K562 (cell line): Measurements from ENCODE around the gene FOXP3. TPM values are rescaled to one million over a fixed set of nuclear protein-coding genes. Genes with fewer than 3 reads are reported as not detected.

ENCODE experiments used
- ATAC-seq: fragments of 200-7000 bp; cut with Tn5 transposase; 3 replicates; pipeline ENCODE4 v1.9.1; 2020; ENCODE audit warnings: moderate library complexity
- BruUV-seq: library from RNA; stranded (reverse); fragments of 400-500 nt; replicated peaks from 2 replicates; lab custom pipeline; 2021; lab: Mats Ljungman, UMichigan
- CTCF ChIA-PET: fragments of 300-600 bp; formaldehyde crosslinking; extraction: SDS; loops from one replicate; lab custom pipeline; 2021; ENCODE audit warnings: low intra/inter-chr PET ratio; lab: Yijun Ruan, JAX
- POLR2A ChIA-PET: fragments of 300-600, 350-650 bp; sonication (Branson Sonifier 250); formaldehyde crosslinking; extraction: SDS; loops from one replicate; lab custom pipeline; 2021; ENCODE audit warnings: antibody characterized with exemption, inconsistent platforms; lab: Yijun Ruan, JAX
- DNase-seq, 4 experiments: peaks; one replicate each; pipeline versions ENCODE4 v3.0.0 to v3.0.0-alpha.2; 2011 to 2018; ENCODE audit warnings: low spot score in 3 of 4, mixed read lengths in 3 of 4; ENCODE audit errors: extremely low read depth in 1 of 4
- FAIRE-seq: peaks from 2 replicates; lab custom pipeline; 2011; peaks lifted over from hg19 to GRCh38; lab: Jason Lieb, UNC
- H2AFZ ChIP-seq: 2 replicates; pipeline ENCODE4 v1.6.0; 2011; ENCODE audit warnings: low read depth, low read length, control low read depth, inconsistent platforms
- H3K27ac ChIP-seq: fragments of 200-600 bp; 3 replicates; pipeline ENCODE4 v1.8.0; 2011; ENCODE audit warnings: low read depth, mild to moderate bottlenecking, control low read depth, inconsistent platforms, low read length, moderate library complexity, mixed read lengths; ENCODE audit errors: extremely low read depth
- H3K27me3 ChIP-seq, 2 experiments: fragments of 300-600 bp in 1 of 2; 2 replicates in 1 of 2; 3 replicates in 1 of 2; pipeline versions ENCODE4 v1.6.0 to v1.8.0; 2011; ENCODE audit warnings: inconsistent platforms in 2 of 2, low read length in 2 of 2, mild to moderate bottlenecking in 1 of 2, mixed read lengths in 1 of 2, moderate library complexity in 1 of 2; ENCODE audit not compliant: control insufficient read depth in 2 of 2, insufficient read depth in 2 of 2
- H3K36me3 ChIP-seq: fragments of 300-600 bp; 3 replicates; pipeline ENCODE4 v1.8.0; 2011; ENCODE audit warnings: mild to moderate bottlenecking, low read length, inconsistent platforms; ENCODE audit not compliant: control insufficient read depth, insufficient read depth
- H3K4me1 ChIP-seq, 2 experiments: fragments of 200-600 bp in 1 of 2; replicated peaks in 1 of 2; 2 replicates in 1 of 2; 3 replicates in 1 of 2; pipeline versions ENCODE4 v1.5.1 to v1.8.0; 2011; ENCODE audit warnings: inconsistent platforms in 2 of 2, low read length in 2 of 2, mild to moderate bottlenecking in 1 of 2, mixed read lengths in 1 of 2, moderate library complexity in 1 of 2; ENCODE audit not compliant: control insufficient read depth in 2 of 2, insufficient read depth in 2 of 2
- H3K4me2 ChIP-seq: 2 replicates; pipeline ENCODE4 v1.6.1; 2011; ENCODE audit warnings: low read length, control low read depth, inconsistent platforms, mixed read lengths; ENCODE audit not compliant: insufficient read depth
- H3K4me3 ChIP-seq: fragments of 200-600 bp; sonication (generic), shearing (Covaris generic); 2 replicates; pipeline ENCODE4 v1.5.1; 2016; ENCODE audit warnings: control low read depth, inconsistent platforms
- H3K79me2 ChIP-seq: fragments of 200-600 bp; 3 replicates; pipeline ENCODE4 v1.8.0; 2011; ENCODE audit warnings: low read length, inconsistent platforms; ENCODE audit not compliant: control insufficient read depth, insufficient read depth
- H3K9ac ChIP-seq, 2 experiments: 2 replicates each; pipeline versions ENCODE4 v1.6.0 to v1.6.1; 2011; ENCODE audit warnings: low read depth in 2 of 2, low read length in 2 of 2, control low read depth in 1 of 2, inconsistent platforms in 1 of 2, mild to moderate bottlenecking in 1 of 2, mixed read lengths in 1 of 2; ENCODE audit not compliant: insufficient read depth in 1 of 2
- H3K9me1 ChIP-seq: one replicate; pipeline ENCODE4 v1.6.0; 2011; ENCODE audit warnings: inconsistent platforms, mild to moderate bottlenecking, low read length, moderate library complexity; ENCODE audit not compliant: control insufficient read depth, insufficient read depth
- H3K9me3 ChIP-seq: replicated peaks from 2 replicates; pipeline ENCODE4 v1.5.1; 2011; ENCODE audit warnings: low read depth, low read length, inconsistent platforms; ENCODE audit not compliant: control insufficient read depth, insufficient read depth
- H4K20me1 ChIP-seq: replicated peaks from 2 replicates; pipeline ENCODE4 v1.6.1; 2011; ENCODE audit warnings: low read length, inconsistent platforms, mixed read lengths; ENCODE audit not compliant: control insufficient read depth, insufficient read depth
- ARNT ChIP-seq, 2 experiments: fragments of 450-650 bp; IDR thresholded peaks; 2 replicates each; pipeline ENCODE4 v1.6.1; 2016; ENCODE audit warnings: mild to moderate bottlenecking in 1 of 2
- CBX5 ChIP-seq: IDR thresholded peaks from 2 replicates; pipeline ENCODE4 v1.6.1; 2014; ENCODE audit warnings: low read depth, borderline replicate concordance
- HSF4 ChIP-seq: fragments of 250-450 bp; sonication (Bioruptor Pico); IDR thresholded peaks from 2 replicates; pipeline ENCODE4 v2.1.2; 2022; ENCODE audit warnings: mild to moderate bottlenecking, moderate library complexity, borderline replicate concordance
- PTBP1 ChIP-seq: fragments of 200-400 bp; formaldehyde crosslinking; IDR thresholded peaks from 2 replicates; pipeline ENCODE4 v1.6.1; 2017; ENCODE audit warnings: low read depth, low read length
- TOE1 ChIP-seq, 2 experiments: fragments of 450-650 bp in 1 of 2; sonication (generic) in 1 of 2; formaldehyde crosslinking in 1 of 2; IDR thresholded peaks; 2 replicates each; pipeline versions ENCODE4 v1.7.1 to v1.8.0; 2016 to 2022; ENCODE audit warnings: borderline replicate concordance in 2 of 2, mild to moderate bottlenecking in 2 of 2, antibody characterized with exemption in 1 of 2, inconsistent platforms in 1 of 2, low read depth in 1 of 2, missing genetic modification reagents in 1 of 2, moderate library complexity in 1 of 2
- TRIM24 ChIP-seq, 2 experiments: fragments of 450-650 bp; IDR thresholded peaks; 2 replicates each; pipeline ENCODE4 v1.6.1; 2016
- U2AF2 ChIP-seq: fragments of 200-400 bp; formaldehyde crosslinking; optimal IDR thresholded peaks from 2 replicates; pipeline ENCODE3; 2017; ENCODE audit warnings: low read depth, mild to moderate bottlenecking, low read length
- WGBS: fragments of 100-300 bp; shearing (Covaris generic); methylation state at CpG from one replicate; pipeline ENCODE4 v1.1.6; 2016; ENCODE audit warnings: low coverage, mixed read lengths; ENCODE audit not compliant: insufficient coverage; ENCODE audit errors: missing lambda C conversion rate; 5-methylcytosine and 5-hydroxymethylcytosine counted together
- in situ Hi-C: fragments of 300-500 bp; cut with MboI; formaldehyde crosslinking; loops from 4 replicates; pipeline ENCODE4 v1.15.0; 2018; ENCODE audit warnings: inconsistent platforms, mixed read lengths
- intact Hi-C: fragments of 100-400 bp; cut with micrococcal nuclease; formaldehyde crosslinking; loops from 2 replicates; pipeline ENCODE4 v1.14.2; 2022
- polyA plus RNA-seq, 8 experiments: library from polyadenylated mRNA; depleted of rRNA in 4 of 8; stranded (reverse) in 5 of 8; unstranded in 3 of 8; fragments of >200 nt; fragmentation: Nextera tagmentation in 2 of 8; fragmentation: Illumina TruSeq in 1 of 8; extraction: Ambion mirVana in 2 of 8; extraction: Trizol in 1 of 8; gene quantifications; 2 replicates each; pipeline versions ENCODE4 v1.2.1 to v1.2.3, GENCODE V29; 2011 to 2014; ENCODE audit warnings: inconsistent platforms in 1 of 8, missing spikeins in 1 of 8
- total RNA-seq, 7 experiments: library from RNA; depleted of rRNA in 6 of 7; stranded (reverse); fragments of >200 nt in 6 of 7; fragmentation: Illumina TruSeq in 2 of 7; extraction: Trizol in 2 of 7; gene quantifications; 2 replicates each; pipeline versions ENCODE4 v1.2.1 to v1.2.3, GENCODE V29; 2011 to 2021; ENCODE audit warnings: low replicate concordance in 1 of 7
- TF ChIP-seq, protein P1 (sequence below): sonication (generic); formaldehyde crosslinking; IDR thresholded peaks from 2 replicates; pipeline ENCODE4 v1.8.0; 2023; ENCODE audit warnings: mild to moderate bottlenecking, missing genetic modification reagents
- TF ChIP-seq, protein P2 (sequence below): fragments of 450-650 bp; formaldehyde crosslinking; IDR thresholded peaks from 2 replicates; pipeline ENCODE4 v1.4.0; 2020; ENCODE audit warnings: mild to moderate bottlenecking, moderate library complexity
- TF ChIP-seq, protein P3 (sequence below): fragments of 450-650 bp; IDR thresholded peaks from 2 replicates; pipeline ENCODE4 v1.6.1; 2016; ENCODE audit warnings: low read depth, mild to moderate bottlenecking, moderate library complexity

Gene FOXP3
- total and polyA plus RNA-seq, 9 of the 15 experiments (the other 6 are each of a cell fraction or from before 2014, with no cell fraction given) = 0.04 to 0.24 (median 0.07) TPM; not detected in 4

DNA sequence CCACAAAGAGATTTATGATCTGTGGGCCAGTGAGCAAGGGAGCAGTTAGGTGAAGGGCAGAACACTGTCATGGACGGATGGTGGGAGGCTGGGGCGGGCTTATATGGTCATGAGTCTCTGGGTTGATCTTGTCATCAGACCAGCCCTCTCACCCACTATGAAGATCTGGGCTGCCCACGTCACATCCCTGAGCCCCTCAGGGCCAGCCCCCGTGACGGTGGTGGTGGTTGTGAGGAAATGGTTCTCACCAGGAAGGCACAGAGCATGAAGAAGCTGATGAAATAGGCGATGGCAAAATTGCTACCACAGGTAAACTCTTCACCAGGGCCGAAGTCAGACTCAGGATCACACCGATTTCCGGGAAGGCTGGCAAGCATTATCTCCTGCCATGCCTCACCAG lies 53.4 kb downstream of the FOXP3 start:
- Histone ChIP-seq H2AFZ (no peak overlapping the region), H3K27ac (no peak overlapping the region), H3K36me3 (no peaks in the 10 kb centered on the region), H3K79me2 (no peaks in the 10 kb centered on the region), H3K4me3 (no peak overlapping the region), H3K4me2 (no peak overlapping the region), H3K4me1 (peaks cover 0 to 7% of the 10 kb centered on the region in 2 experiments; a peak in 3 of 5 replicates), H3K9me1 (no peaks in the 10 kb centered on the region), H4K20me1 (no peaks in the 10 kb centered on the region), H3K9ac (no peak overlapping the region), H3K27me3 (peaks cover 0 to 6% of the 10 kb centered on the region in 2 experiments; a peak in 1 of 5 replicates), H3K9me3 (no peaks in the 10 kb centered on the region)
- FAIRE-seq = no peak
- DNase-seq = no peak
- intact Hi-C loops = no loop called here
- ChIA-PET POLR2A (no interaction called here), CTCF (no interaction called here)
- WGBS = 11% methylated on average over 7 of the region's 9 CpGs
- TF ChIP-seq TRIM24 (IDR thresholded peaks at IDR 0.05) (no peak), CBX5 (no peak)
- ATAC-seq = no peak
- BruUV-seq = no TSS peak
- in situ Hi-C loops = no loop called here

DNA sequence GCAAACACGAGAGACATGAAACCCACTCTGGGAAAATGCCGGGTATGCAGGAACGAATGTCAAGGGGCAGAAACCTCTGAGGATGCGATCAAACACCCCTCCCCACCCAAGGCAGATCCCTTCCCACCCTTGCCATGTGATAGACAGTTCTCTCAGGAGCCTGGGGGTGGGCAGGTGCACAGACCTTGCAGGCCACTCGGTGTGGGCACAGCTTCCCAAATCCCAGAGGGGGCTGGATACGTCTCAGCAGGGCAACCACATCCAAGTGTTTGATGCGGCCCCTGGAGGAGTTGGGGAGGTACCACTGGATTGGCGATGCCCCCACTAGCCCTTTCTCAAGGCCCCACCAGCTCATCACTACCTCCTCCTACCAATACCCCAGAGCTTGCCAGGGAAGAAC lies 54.1 kb downstream of the FOXP3 start:
- no peaks in the 10 kb centered on the region for H3K79me2 ChIP-seq
- no peak overlapping the region for H2AFZ ChIP-seq
- FAIRE-seq = no peak
- TF ChIP-seq, protein P1, sequence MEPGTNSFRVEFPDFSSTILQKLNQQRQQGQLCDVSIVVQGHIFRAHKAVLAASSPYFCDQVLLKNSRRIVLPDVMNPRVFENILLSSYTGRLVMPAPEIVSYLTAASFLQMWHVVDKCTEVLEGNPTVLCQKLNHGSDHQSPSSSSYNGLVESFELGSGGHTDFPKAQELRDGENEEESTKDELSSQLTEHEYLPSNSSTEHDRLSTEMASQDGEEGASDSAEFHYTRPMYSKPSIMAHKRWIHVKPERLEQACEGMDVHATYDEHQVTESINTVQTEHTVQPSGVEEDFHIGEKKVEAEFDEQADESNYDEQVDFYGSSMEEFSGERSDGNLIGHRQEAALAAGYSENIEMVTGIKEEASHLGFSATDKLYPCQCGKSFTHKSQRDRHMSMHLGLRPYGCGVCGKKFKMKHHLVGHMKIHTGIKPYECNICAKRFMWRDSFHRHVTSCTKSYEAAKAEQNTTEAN (CRISPR knock-in tag) = no peak
- TF ChIP-seq, protein P2, sequence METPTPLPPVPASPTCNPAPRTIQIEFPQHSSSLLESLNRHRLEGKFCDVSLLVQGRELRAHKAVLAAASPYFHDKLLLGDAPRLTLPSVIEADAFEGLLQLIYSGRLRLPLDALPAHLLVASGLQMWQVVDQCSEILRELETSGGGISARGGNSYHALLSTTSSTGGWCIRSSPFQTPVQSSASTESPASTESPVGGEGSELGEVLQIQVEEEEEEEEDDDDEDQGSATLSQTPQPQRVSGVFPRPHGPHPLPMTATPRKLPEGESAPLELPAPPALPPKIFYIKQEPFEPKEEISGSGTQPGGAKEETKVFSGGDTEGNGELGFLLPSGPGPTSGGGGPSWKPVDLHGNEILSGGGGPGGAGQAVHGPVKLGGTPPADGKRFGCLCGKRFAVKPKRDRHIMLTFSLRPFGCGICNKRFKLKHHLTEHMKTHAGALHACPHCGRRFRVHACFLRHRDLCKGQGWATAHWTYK = no peak
- no peak for TF ChIP-seq PTBP1
- TF ChIP-seq TOE1 (IDR thresholded peaks at IDR 0.05; ENCODE audit: borderline replicate concordance) = no peak
- no peak for TF ChIP-seq TOE1 (CRISPR knock-in tag; IDR thresholded peaks at IDR 0.05; ENCODE audit: borderline replicate concordance, low read depth)
- TF ChIP-seq, protein P3, sequence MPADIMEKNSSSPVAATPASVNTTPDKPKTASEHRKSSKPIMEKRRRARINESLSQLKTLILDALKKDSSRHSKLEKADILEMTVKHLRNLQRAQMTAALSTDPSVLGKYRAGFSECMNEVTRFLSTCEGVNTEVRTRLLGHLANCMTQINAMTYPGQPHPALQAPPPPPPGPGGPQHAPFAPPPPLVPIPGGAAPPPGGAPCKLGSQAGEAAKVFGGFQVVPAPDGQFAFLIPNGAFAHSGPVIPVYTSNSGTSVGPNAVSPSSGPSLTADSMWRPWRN = no peak
- TF ChIP-seq U2AF2 = no peak
- no peak for TF ChIP-seq HSF4 (CRISPR knock-in tag)
- TF ChIP-seq ARNT (IDR thresholded peaks at IDR 0.05) = no peak
- TF ChIP-seq, all 486 proteins: peak for 0
- Histone ChIP-seq H3K9me3 (no peaks in the 10 kb centered on the region), H3K27me3 (peaks cover 0 to 4% of the 10 kb centered on the region in 2 experiments; a peak in 1 of 5 replicates), H3K36me3 (no peaks in the 10 kb centered on the region), H3K9ac (no peak overlapping the region), H3K27ac (no peak overlapping the region), H3K4me2 (no peak overlapping the region), H3K4me3 (no peak overlapping the region), H3K4me1 (peaks cover 0 to 10% of the 10 kb centered on the region in 2 experiments; a peak in 3 of 5 replicates), H3K9me1 (no peaks in the 10 kb centered on the region), H4K20me1 (no peaks in the 10 kb centered on the region)
- intact Hi-C loops = no loop called here
- ChIA-PET POLR2A (no interaction called here), CTCF (no interaction called here)
- 13% methylated on average over 6 of the region's 8 CpGs for WGBS
- no peak for ATAC-seq
- in situ Hi-C loops = no loop called here
- BruUV-seq = no TSS peak
- no peak for DNase-seq
